GM12865 (cell line): ENCODE results near the gene MATN3.
"Not testable (repeated sequence)": the region's sequence is repeated elsewhere in the genome, so short reads cannot be mapped to it uniquely, and the experiment has no call there.

Experiments
- DNase-seq: peaks from one replicate; pipeline ENCODE4 v3.0.0; 2010; ENCODE audit warnings: low read depth
- H3K4me3 ChIP-seq: 2 replicates; pipeline ENCODE4 v1.5.1; 2011; ENCODE audit warnings: mild to moderate bottlenecking, low read depth, low read length, control low read depth
- CTCF ChIP-seq: IDR thresholded peaks from 2 replicates; pipeline ENCODE4 v1.5.1; 2011; ENCODE audit warnings: low read length, control low read depth, low read depth, inconsistent platforms; ENCODE audit not compliant: insufficient read depth; ENCODE audit errors: missing control alignments

MATN3 gene

GRCh38 chr2:20048488-20049448 is 36.3 kb upstream of the MATN3 start:
- DNase-seq, result no peak
- peak overlapping the region; percentile 79 for H3K4me3 ChIP-seq

GRCh38 chr2:20045712-20046292 is 33.3 kb upstream of the MATN3 start:
- DNase-seq, H3K4me3 ChIP-seq: not testable (repeated sequence)

More at GRCh38 chr2:20048488-20049448, 36.3 kb upstream of the MATN3 start:
- TF ChIP-seq CTCF, result no peak

GRCh38 chr2:20044778-20045177 is 32.3 kb upstream of the MATN3 start:
- no peak for TF ChIP-seq CTCF
- H3K4me3 ChIP-seq, result no peak overlapping the region
- DNase-seq, result no peak

GRCh38 chr2:20042531-20042930 is 30.1 kb upstream of the MATN3 start:
- no peak for DNase-seq
- TF ChIP-seq CTCF, result no peak
- H3K4me3 ChIP-seq, result no peak overlapping the region

GRCh38 chr2:20040489-20041172 is 28.2 kb upstream of the MATN3 start:
- no peak for DNase-seq
- no peak overlapping the region for H3K4me3 ChIP-seq
- no peak for TF ChIP-seq CTCF

- no peak for TF ChIP-seq CTCF
- no peak for DNase-seq
- H3K4me3 ChIP-seq, result no peak overlapping the region
These were observed 25.2 kb upstream of the MATN3 start for GRCh38 chr2:20037660-20038059.
